HepG2 (cell line): ENCODE results near the gene AP2S1. TPM values are rescaled to one million over a fixed set of nuclear protein-coding genes. Genes with fewer than 3 reads are reported as not detected.

Experiments used
- CCAR2 ChIP-seq: fragments of 200-400 bp; formaldehyde crosslinking; optimal IDR thresholded peaks from 2 replicates; pipeline ENCODE3; 2018; ENCODE audit warnings: low read depth, mild to moderate bottlenecking, low read length, moderate library complexity
- CCDC6 ChIP-seq: sonication (generic); formaldehyde crosslinking; IDR thresholded peaks from 2 replicates; pipeline ENCODE4 v1.8.1; 2022; ENCODE audit warnings: mild to moderate bottlenecking, missing genetic modification reagents, moderate library complexity
- CENPBD1 ChIP-seq: sonication (generic); formaldehyde crosslinking; IDR thresholded peaks from 2 replicates; pipeline ENCODE4 v1.8.0; 2022; ENCODE audit warnings: missing genetic modification reagents, low read depth, mild to moderate bottlenecking, borderline replicate concordance
- EP300 ChIP-seq, 3 experiments: sonication (generic) in 1 of 3; formaldehyde crosslinking in 1 of 3; IDR thresholded peaks; 2 replicates each; pipeline versions ENCODE4 v1.5.1 to v1.6.1; 2011 to 2020; ENCODE audit warnings: low read depth in 2 of 3, low read length in 2 of 3, borderline replicate concordance in 1 of 3, improper control_type of control experiment in 1 of 3, mild to moderate bottlenecking in 1 of 3, missing genetic modification reagents in 1 of 3, moderate library complexity in 1 of 3
- HDAC6 ChIP-seq: fragments of 200-600 bp; sonication (generic); IDR thresholded peaks from 2 replicates; pipeline ENCODE4 v1.7.0; 2017; ENCODE audit warnings: mild to moderate bottlenecking, antibody characterized with exemption, low read length, low read depth
- KDM6A ChIP-seq: IDR thresholded peaks from 2 replicates; pipeline ENCODE4 v1.6.1; 2016; ENCODE audit warnings: low read depth
- KLF16 ChIP-seq, 2 experiments: sonication (generic) in 1 of 2; formaldehyde crosslinking in 1 of 2; IDR thresholded peaks; 2 replicates each; pipeline versions ENCODE4 v1.6.1 to v1.8.0; 2016 to 2023; ENCODE audit warnings: missing genetic modification reagents in 2 of 2, missing compliant biosample characterization in 1 of 2
- NFE2L2 ChIP-seq: fragments of 150-350 bp; IDR thresholded peaks from 2 replicates; pipeline ENCODE4 v1.6.1; 2014; ENCODE audit warnings: low read length
- NR2F6 ChIP-seq, 2 experiments: IDR thresholded peaks; 2 replicates each; pipeline ENCODE4 v1.6.1; 2016; ENCODE audit warnings: antibody characterized with exemption in 1 of 2, mild to moderate bottlenecking in 1 of 2
- PAF1 ChIP-seq: IDR thresholded peaks from 2 replicates; pipeline ENCODE4 v1.6.1; 2016; ENCODE audit warnings: missing genetic modification reagents, missing compliant biosample characterization
- RBM39 ChIP-seq: fragments of 200-400 bp; formaldehyde crosslinking; IDR thresholded peaks from one replicate; pipeline ENCODE4 v1.6.1; 2018; ENCODE audit warnings: antibody characterized with exemption, mild to moderate bottlenecking, low read depth, low read length; ENCODE audit not compliant: poor library complexity, severe bottlenecking
- UBTF ChIP-seq: sonication (generic); formaldehyde crosslinking; IDR thresholded peaks from 2 replicates; pipeline ENCODE4 v1.4.0; 2020; ENCODE audit warnings: mild to moderate bottlenecking, missing genetic modification reagents
- ZBTB20 ChIP-seq: sonication (generic); formaldehyde crosslinking; IDR thresholded peaks from 2 replicates; pipeline ENCODE4 v1.8.1; 2023; ENCODE audit warnings: missing genetic modification reagents, low read depth, mild to moderate bottlenecking, borderline replicate concordance
- ZNF12 ChIP-seq: sonication (generic); formaldehyde crosslinking; IDR thresholded peaks from 2 replicates; pipeline ENCODE4 v1.5.0; 2020; ENCODE audit warnings: missing genetic modification reagents
- ZNF430 ChIP-seq: sonication (generic); formaldehyde crosslinking; IDR thresholded peaks from 2 replicates; pipeline ENCODE4 v1.9.0; 2021; ENCODE audit warnings: mild to moderate bottlenecking, missing genetic modification reagents
- ZNF670 ChIP-seq: sonication (generic); formaldehyde crosslinking; IDR thresholded peaks from 2 replicates; pipeline ENCODE4 v1.8.0; 2022; ENCODE audit warnings: mild to moderate bottlenecking, missing genetic modification reagents, borderline replicate concordance
- ZNF678 ChIP-seq: sonication (generic); formaldehyde crosslinking; IDR thresholded peaks from 2 replicates; pipeline ENCODE4 v1.4.0; 2020; ENCODE audit warnings: mild to moderate bottlenecking, missing genetic modification reagents
- polyA plus RNA-seq, 8 experiments: library from polyadenylated mRNA; depleted of rRNA in 3 of 8; stranded (reverse) in 7 of 8; unstranded in 1 of 8; fragments of >200 nt; fragmentation: Illumina TruSeq in 4 of 8; extraction: Trizol in 4 of 8; gene quantifications; 2 replicates each; pipeline versions ENCODE4 v1.2.1 to v1.2.3, GENCODE V29; 2011 to 2016; ENCODE audit warnings: low read depth in 4 of 8, missing spikeins in 1 of 8, mixed read lengths in 1 of 8; ENCODE audit not compliant: insufficient read depth in 1 of 8
- total RNA-seq, 5 experiments: library from RNA; depleted of rRNA; stranded (reverse); fragments of >200 nt; fragmentation: Illumina TruSeq; extraction: Trizol; gene quantifications; 2 replicates each; pipeline ENCODE4 v1.2.3, GENCODE V29; 2016; ENCODE audit warnings: low read depth in 1 of 5
- TF ChIP-seq, protein P1 (sequence below): sonication (generic); formaldehyde crosslinking; IDR thresholded peaks from 2 replicates; pipeline ENCODE4 v1.4.0; 2020; ENCODE audit warnings: mild to moderate bottlenecking, missing genetic modification reagents
- TF ChIP-seq, protein P2 (sequence below): sonication (generic); formaldehyde crosslinking; IDR thresholded peaks from 2 replicates; pipeline ENCODE4 v1.4.0; 2020; ENCODE audit warnings: missing genetic modification reagents
- TF ChIP-seq, protein P3 (sequence below): sonication (generic); formaldehyde crosslinking; IDR thresholded peaks from 2 replicates; pipeline ENCODE4 v1.8.1; 2023; ENCODE audit warnings: missing genetic modification reagents, mild to moderate bottlenecking, borderline replicate concordance
- TF ChIP-seq, protein P4 (sequence below): sonication (generic); formaldehyde crosslinking; conservative IDR thresholded peaks from 2 replicates; pipeline ENCODE4 v1.8.0; 2022; ENCODE audit warnings: mild to moderate bottlenecking, moderate library complexity, missing genetic modification reagents

Gene AP2S1
- total and polyA plus RNA-seq, 2 of the 13 experiments (the other 11 are each of a cell fraction or from before 2014, with no cell fraction given), result 45.2 to 86.1 TPM

DNA sequence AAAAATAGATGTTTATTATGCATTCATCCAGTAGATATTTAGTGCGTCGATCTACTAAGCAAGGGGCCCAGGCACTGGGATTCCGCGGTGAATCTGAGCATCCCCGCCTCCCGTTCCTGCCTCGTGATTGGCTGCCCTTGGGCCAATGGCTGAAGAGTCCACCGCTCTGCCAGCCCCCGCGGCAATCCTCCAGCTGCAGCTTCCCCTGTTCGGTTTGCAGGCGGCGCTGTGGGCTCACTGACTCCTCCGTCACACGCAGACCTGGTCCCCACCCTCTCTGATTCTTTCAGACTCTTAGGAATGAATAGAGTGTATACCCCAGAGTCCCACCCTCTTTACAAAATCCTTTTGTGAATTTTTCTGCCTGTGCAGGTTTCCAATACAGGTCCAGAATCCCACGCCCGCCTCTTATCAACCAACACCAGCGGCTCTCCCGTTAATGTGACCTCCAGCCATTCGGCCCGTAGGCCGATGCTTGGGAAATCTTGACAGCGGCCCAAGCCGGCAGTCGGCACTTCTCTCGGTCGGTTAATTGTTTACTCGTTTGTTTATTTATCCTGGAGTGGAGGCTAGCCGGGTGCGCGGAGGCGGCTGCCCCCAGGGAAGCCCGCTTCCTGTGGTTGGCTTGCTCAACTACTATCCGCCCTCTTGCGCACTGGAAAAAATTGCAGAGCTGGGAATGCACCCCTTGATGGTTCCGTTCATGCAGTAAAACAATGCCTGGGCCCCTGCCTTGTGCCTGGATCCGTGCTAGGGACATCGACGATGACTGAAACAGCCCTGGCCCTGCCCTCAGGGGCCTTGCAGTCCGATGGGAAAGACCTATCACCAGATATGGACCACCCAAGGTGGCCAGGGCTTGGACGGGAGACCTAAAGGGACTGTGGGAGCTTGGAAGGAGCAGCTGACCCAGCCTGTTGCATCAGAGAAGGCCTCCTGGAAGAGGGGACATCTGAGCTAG lies 5.7 kb upstream of the AP2S1 start (continued):
- TF ChIP-seq ZNF678 (CRISPR knock-in tag) (no peak), PAF1 (CRISPR knock-in tag) (no peak), CCDC6 (CRISPR knock-in tag) (peak; percentile 28; the same call in 1 of the 2 replicates), NFE2L2 (no peak), ZBTB20 (CRISPR knock-in tag) (peak; percentile 51; the same call in 1 of the 2 replicates), ZNF670 (CRISPR knock-in tag) (no peak), ZNF12 (CRISPR knock-in tag) (0 out of 2 replicates have a peak, but pooled peaks have one; percentile 35), KDM6A (no peak), UBTF (CRISPR knock-in tag) (peak; percentile 35; the same call in 1 of the 2 replicates), KLF16 (CRISPR knock-in tag; IDR thresholded peaks at IDR 0.05) (0 out of 4 replicates have a peak, but pooled peaks of 1 of the 2 experiments have one; percentile 32), RBM39 (peak; percentile 21), HDAC6 (no peak), CENPBD1 (no peak), CCAR2 (no peak), NR2F6 (IDR thresholded peaks at IDR 0.05) (no peak; the same call in 1 of the 2 replicates), NR2F6 (CRISPR knock-in tag; IDR thresholded peaks at IDR 0.05) (0 out of 2 replicates have a peak, but pooled peaks have one; percentile 21), EP300 (IDR thresholded peaks at IDR 0.05; ENCODE audit: low read depth in 2 of 2, low read length in 2 of 2) (no peak), EP300 (CRISPR knock-in tag; IDR thresholded peaks at IDR 0.05; ENCODE audit: borderline replicate concordance) (0 out of 2 replicates have a peak, but pooled peaks have one; percentile 56), ZNF430 (CRISPR knock-in tag) (no peak)
- TF ChIP-seq, protein P1, sequence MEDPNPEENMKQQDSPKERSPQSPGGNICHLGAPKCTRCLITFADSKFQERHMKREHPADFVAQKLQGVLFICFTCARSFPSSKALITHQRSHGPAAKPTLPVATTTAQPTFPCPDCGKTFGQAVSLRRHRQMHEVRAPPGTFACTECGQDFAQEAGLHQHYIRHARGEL (CRISPR knock-in tag), result no peak
- TF ChIP-seq, protein P2, sequence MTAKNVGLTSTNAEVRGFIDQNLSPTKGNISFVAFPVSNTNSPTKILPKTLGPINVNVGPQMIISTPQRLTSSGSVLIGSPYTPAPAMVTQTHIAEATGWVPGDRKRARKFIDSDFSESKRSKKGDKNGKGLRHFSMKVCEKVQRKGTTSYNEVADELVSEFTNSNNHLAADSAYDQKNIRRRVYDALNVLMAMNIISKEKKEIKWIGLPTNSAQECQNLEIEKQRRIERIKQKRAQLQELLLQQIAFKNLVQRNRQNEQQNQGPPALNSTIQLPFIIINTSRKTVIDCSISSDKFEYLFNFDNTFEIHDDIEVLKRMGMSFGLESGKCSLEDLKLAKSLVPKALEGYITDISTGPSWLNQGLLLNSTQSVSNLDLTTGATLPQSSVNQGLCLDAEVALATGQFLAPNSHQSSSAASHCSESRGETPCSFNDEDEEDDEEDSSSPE (CRISPR knock-in tag), result peak; percentile 91
- TF ChIP-seq, protein P3, sequence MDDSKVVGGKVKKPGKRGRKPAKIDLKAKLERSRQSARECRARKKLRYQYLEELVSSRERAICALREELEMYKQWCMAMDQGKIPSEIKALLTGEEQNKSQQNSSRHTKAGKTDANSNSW (CRISPR knock-in tag), result no peak
- TF ChIP-seq, protein P4, sequence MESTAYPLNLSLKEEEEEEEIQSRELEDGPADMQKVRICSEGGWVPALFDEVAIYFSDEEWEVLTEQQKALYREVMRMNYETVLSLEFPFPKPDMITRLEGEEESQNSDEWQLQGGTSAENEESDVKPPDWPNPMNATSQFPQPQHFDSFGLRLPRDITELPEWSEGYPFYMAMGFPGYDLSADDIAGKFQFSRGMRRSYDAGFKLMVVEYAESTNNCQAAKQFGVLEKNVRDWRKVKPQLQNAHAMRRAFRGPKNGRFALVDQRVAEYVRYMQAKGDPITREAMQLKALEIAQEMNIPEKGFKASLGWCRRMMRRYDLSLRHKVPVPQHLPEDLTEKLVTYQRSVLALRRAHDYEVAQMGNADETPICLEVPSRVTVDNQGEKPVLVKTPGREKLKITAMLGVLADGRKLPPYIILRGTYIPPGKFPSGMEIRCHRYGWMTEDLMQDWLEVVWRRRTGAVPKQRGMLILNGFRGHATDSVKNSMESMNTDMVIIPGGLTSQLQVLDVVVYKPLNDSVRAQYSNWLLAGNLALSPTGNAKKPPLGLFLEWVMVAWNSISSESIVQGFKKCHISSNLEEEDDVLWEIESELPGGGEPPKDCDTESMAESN (CRISPR knock-in tag), result peak; percentile 99
